Right atrium auricular region (tissue), 2 donors: ENCODE data around the gene ERBB4. TPM values are rescaled to one million over a fixed set of nuclear protein-coding genes. Genes with fewer than 3 reads are reported as not detected.

ENCODE experiments used
- DNase-seq: peaks from one replicate; pipeline ENCODE4 v3.0.0-alpha.2; 2019; ENCODE audit warnings: low spot score
- H3K27ac ChIP-seq, 2 donors: fragments of 200-600 bp; sonication (generic); 1 replicate in 1 of 2; 2 replicates in 1 of 2; pipeline ENCODE4 v1.5.1; 2016 to 2019
- H3K27me3 ChIP-seq, 2 donors: fragments of 200-600 bp; sonication (generic); one replicate each; pipeline versions ENCODE4 v1.5.1 to v1.6.0; 2017 to 2019
- H3K36me3 ChIP-seq: fragments of 200-600 bp; sonication (generic); one replicate; pipeline ENCODE4 v1.5.1; 2016
- H3K4me1 ChIP-seq, 2 donors: fragments of 200-600 bp; sonication (generic); one replicate each; pipeline versions ENCODE4 v1.5.1 to v1.6.0; 2017 to 2019
- H3K4me3 ChIP-seq, 2 donors: fragments of 200-600 bp; sonication (generic); 1 replicate in 1 of 2; 2 replicates in 1 of 2; pipeline ENCODE4 v1.5.1; 2017 to 2019; ENCODE audit warnings: mild to moderate bottlenecking in 1 of 2, moderate library complexity in 1 of 2
- H3K9me3 ChIP-seq, 2 donors: fragments of 200-600 bp; sonication (generic); one replicate each; pipeline ENCODE4 v1.5.1; 2019
- CTCF ChIP-seq, 2 donors: fragments of 200-600 bp; sonication (generic); IDR thresholded peaks; one replicate each; pipeline ENCODE4 v1.5.1; 2019; ENCODE audit warnings: antibody characterized with exemption in 2 of 2
- total RNA-seq, 2 donors: library from RNA; depleted of rRNA; stranded (reverse); fragments of >200 nt; gene quantifications; one replicate each; pipeline ENCODE4 v1.1.0, GENCODE V29; 2016

ERBB4 gene
- total RNA-seq, 2 donors from 2014 or later, result 12.4 to 22.4 TPM

- no peak overlapping the region for H3K27ac ChIP-seq
- no peaks in the 10 kb centered on the region for H3K9me3 ChIP-seq
- no peaks in the 10 kb centered on the region for H3K27me3 ChIP-seq
- H3K4me3 ChIP-seq, result no peak overlapping the region
- TF ChIP-seq CTCF (IDR thresholded peaks at IDR 0.05), result no peak
- H3K4me1 ChIP-seq, result peaks cover 0 to 5% of the 10 kb centered on the region in 2 donors
- no peak for DNase-seq
- no peaks in the 10 kb centered on the region for H3K36me3 ChIP-seq
These were observed 1191.3 kb downstream of the ERBB4 start for GRCh38 chr2:211347328-211347727.

GRCh38 chr2:211344289-211344688, 1194.3 kb downstream of the ERBB4 start:
- Histone ChIP-seq H3K4me3 (no peak overlapping the region), H3K9me3 (no peaks in the 10 kb centered on the region), H3K4me1 (no peaks in the 10 kb centered on the region), H3K36me3 (no peaks in the 10 kb centered on the region), H3K27me3 (no peaks in the 10 kb centered on the region), H3K27ac (no peak overlapping the region)
- TF ChIP-seq CTCF (IDR thresholded peaks at IDR 0.05), result no peak
- no peak for DNase-seq

- no peak for TF ChIP-seq CTCF (IDR thresholded peaks at IDR 0.05)
- Histone ChIP-seq H3K4me3 (no peak overlapping the region), H3K27me3 (no peaks in the 10 kb centered on the region), H3K36me3 (no peaks in the 10 kb centered on the region), H3K4me1 (no peaks in the 10 kb centered on the region), H3K27ac (no peak overlapping the region), H3K9me3 (no peaks in the 10 kb centered on the region)
- DNase-seq, result no peak
These were observed 1205.2 kb downstream of the ERBB4 start for GRCh38 chr2:211333377-211333776.

- Histone ChIP-seq H3K4me3 (no peak overlapping the region), H3K9me3 (no peaks in the 10 kb centered on the region), H3K36me3 (no peaks in the 10 kb centered on the region), H3K27ac (no peak overlapping the region), H3K27me3 (no peaks in the 10 kb centered on the region), H3K4me1 (no peaks in the 10 kb centered on the region)
- TF ChIP-seq CTCF (IDR thresholded peaks at IDR 0.05), result no peak
- DNase-seq, result no peak
These were observed 1206.9 kb downstream of the ERBB4 start for GRCh38 chr2:211331736-211332135.

- TF ChIP-seq CTCF (IDR thresholded peaks at IDR 0.05), result no peak
- no peak overlapping the region for H3K4me3 ChIP-seq
- H3K27me3 ChIP-seq, result no peaks in the 10 kb centered on the region
- no peak overlapping the region for H3K27ac ChIP-seq
- no peaks in the 10 kb centered on the region for H3K36me3 ChIP-seq
- H3K9me3 ChIP-seq, result no peaks in the 10 kb centered on the region
- H3K4me1 ChIP-seq, result no peaks in the 10 kb centered on the region
- no peak for DNase-seq
These were observed 1208.7 kb downstream of the ERBB4 start for GRCh38 chr2:211329882-211330281.

- H3K27me3 ChIP-seq, result no peaks in the 10 kb centered on the region
- no peak overlapping the region for H3K4me3 ChIP-seq
- no peak for DNase-seq
- H3K27ac ChIP-seq, result no peak overlapping the region
- no peaks in the 10 kb centered on the region for H3K9me3 ChIP-seq
- no peaks in the 10 kb centered on the region for H3K4me1 ChIP-seq
- no peaks in the 10 kb centered on the region for H3K36me3 ChIP-seq
- no peak for TF ChIP-seq CTCF (IDR thresholded peaks at IDR 0.05)
These were observed 1209.2 kb downstream of the ERBB4 start for GRCh38 chr2:211329421-211329820.
